Heart right ventricle (tissue), 16 donors: ENCODE results near the gene KAT6B. TPM values are rescaled to one million over a fixed set of nuclear protein-coding genes. Genes with fewer than 3 reads are reported as not detected.

ENCODE experiments used
- ATAC-seq, 8 donors: fragments of 200-7000 bp; cut with Tn5 transposase; one replicate each; pipeline ENCODE4 v1.9.1; 2020; ENCODE audit warnings: mild to moderate bottlenecking in 8 of 8, moderate library complexity in 8 of 8, moderate number of reproducible peaks in 1 of 8
- DNase-seq, 2 donors: peaks; one replicate each; pipeline ENCODE4 v3.0.0-alpha.2; 2020
- H3K27ac ChIP-seq, 10 donors: fragments of 200-600 bp; sonication (generic) in 2 of 10; one replicate each; pipeline versions ENCODE4 v1.5.0 to v1.8.0; 2020 to 2022; ENCODE audit warnings: mild to moderate bottlenecking in 3 of 10
- H3K27me3 ChIP-seq, 7 donors: fragments of 200-600 bp; one replicate each; pipeline ENCODE4 v1.8.0; 2021 to 2022; ENCODE audit warnings: mild to moderate bottlenecking in 2 of 7
- H3K36me3 ChIP-seq, 9 donors: fragments of 200-600 bp; sonication (generic) in 1 of 9; one replicate each; pipeline versions ENCODE4 v1.5.0 to v1.8.0; 2020 to 2022; ENCODE audit warnings: mild to moderate bottlenecking in 2 of 9
- H3K4me1 ChIP-seq, 9 donors: fragments of 200-600 bp; sonication (generic) in 1 of 9; one replicate each; pipeline versions ENCODE4 v1.5.0 to v1.8.0; 2020 to 2022; ENCODE audit warnings: mild to moderate bottlenecking in 4 of 9
- H3K4me3 ChIP-seq, 10 donors: fragments of 200-600 bp; sonication (generic) in 2 of 10; one replicate each; pipeline versions ENCODE4 v1.5.0 to v1.8.0; 2020 to 2022; ENCODE audit warnings: mild to moderate bottlenecking in 7 of 10, moderate library complexity in 2 of 10
- H3K9me3 ChIP-seq, 11 donors: fragments of 200-600 bp in 10 of 11; sonication (generic) in 2 of 11; one replicate each; pipeline versions ENCODE4 v1.5.0 to v1.8.0; 2013 to 2022; ENCODE audit warnings: mild to moderate bottlenecking in 2 of 11, control low read depth in 1 of 11, moderate library complexity in 1 of 11
- WGBS, 2 donors: extraction: QIAGEN DNeasy Blood & Tissue Kit; methylation state at CpG; one replicate each; pipeline ENCODE4 v1.1.7; 2013; ENCODE audit warnings: inconsistent platforms in 1 of 2; 5-methylcytosine and 5-hydroxymethylcytosine counted together
- intact Hi-C, 10 donors: fragments of 100-400 bp; cut with DNase I; formaldehyde crosslinking; loops; one replicate each; pipeline versions ENCODE4 v1.11.1 to v1.14.2; 2022
- polyA plus RNA-seq, 2 donors: library from polyadenylated mRNA; stranded (reverse); fragments of 200-250 nt; gene quantifications; one replicate each; pipeline ENCODE4 v1.2.3, GENCODE V29; 2013
- total RNA-seq, 10 donors: library from RNA; stranded (reverse); fragmentation: NEBNext Ultra II Directional in 3 of 10; extraction: Animal tissue kit (Norgen Biotek cat#: 25700) in 3 of 10; gene quantifications; one replicate each; pipeline versions ENCODE4 v1.2.1 to v1.2.4, GENCODE V29; 2021 to 2023
- TF ChIP-seq, protein P1 (sequence below), 9 donors: fragments of 200-600 bp; sonication (generic) in 2 of 9; IDR thresholded peaks; one replicate each; pipeline versions ENCODE4 v1.5.0 to v1.8.0; 2021 to 2022; ENCODE audit warnings: antibody characterized with exemption in 9 of 9, mild to moderate bottlenecking in 5 of 9, moderate library complexity in 1 of 9
- donor health status: Arrhythmogenic right ventricular cardiomyopathy.
- donor health status: ischemic (EF 13 %, LVEDD 7.1; RV severe dilation, severe dysfunction).
- donor health status: healthy with polysubstance abuse.
- donor health status: DM: no; HTN: yes; CAD: no.
- donor health status: DM: no; HTN: no; CAD: no.
- donor health status: ischemic (EF 25% LVEDD 6.9; RV normal size, moderate dysfunction).
- donor health status: ischemic (EF 25% LVEDD 5.7; RV mildly dilated, moderate dysfunction).
- donor health status: healthy.
- donor health status: DM: yes; HTN: yes; CAD: no.
- donor health status: Ischemic cardiomyopathy.
- donor health status: ischemic (EF 35%, LVEDD 5.7; RV mildly dilated, moderate dysfunction).
- donor health status: nonischemic (EF 11% LVEDD 7.7; RV severe dilation, severe dysfunction).
- donor health status: DM: yes; HTN: yes; CAD: no.
- donor health status: PGD.
- donor health status: ischemic (EF 29% LVEDD 5.4; RV normal size, mild dysfunction).
- donor health status: nonischemic (EF 23%, LVEDD 6.1; RV moderate dilation, normal function).

The KAT6B gene
- total and polyA plus RNA-seq, 12 donors: 3.4 to 58.4 (median 46.5) TPM

DNA sequence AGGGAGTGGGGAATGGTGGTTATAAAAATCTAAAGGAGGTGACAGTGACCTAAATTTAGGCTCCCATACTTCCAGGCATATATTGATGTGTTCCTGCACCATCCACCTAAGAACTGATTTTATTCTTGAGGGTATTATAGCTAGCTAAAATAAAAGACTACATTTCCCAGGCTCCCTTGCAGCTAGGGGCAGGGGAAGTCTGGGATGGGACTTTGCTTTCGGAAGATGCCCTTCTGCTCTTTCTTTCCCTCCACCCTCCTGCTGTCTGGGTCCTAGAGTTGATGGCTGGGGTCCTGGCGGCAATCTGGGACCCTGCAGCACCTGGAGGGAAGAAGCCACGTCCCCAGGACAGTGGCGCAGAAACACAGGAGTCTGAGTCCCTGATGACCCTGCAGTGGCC is 231.3 kb downstream of the KAT6B start:
- Histone ChIP-seq H3K27ac (no peak overlapping the region), H3K4me1 (peaks cover 0 to 3% (median 0%) of the 10 kb centered on the region in 9 donors), H3K9me3 (no peaks in the 10 kb centered on the region), H3K27me3 (no peaks in the 10 kb centered on the region), H3K36me3 (no peaks in the 10 kb centered on the region), H3K4me3 (no peak overlapping the region)
- intact Hi-C loops: no loop called here
- WGBS, 2 donors: 84 to 86% methylated on average over 4 of the region's 4 CpGs
- ATAC-seq (no peak), DNase-seq (no peak)
- TF ChIP-seq, protein P1, sequence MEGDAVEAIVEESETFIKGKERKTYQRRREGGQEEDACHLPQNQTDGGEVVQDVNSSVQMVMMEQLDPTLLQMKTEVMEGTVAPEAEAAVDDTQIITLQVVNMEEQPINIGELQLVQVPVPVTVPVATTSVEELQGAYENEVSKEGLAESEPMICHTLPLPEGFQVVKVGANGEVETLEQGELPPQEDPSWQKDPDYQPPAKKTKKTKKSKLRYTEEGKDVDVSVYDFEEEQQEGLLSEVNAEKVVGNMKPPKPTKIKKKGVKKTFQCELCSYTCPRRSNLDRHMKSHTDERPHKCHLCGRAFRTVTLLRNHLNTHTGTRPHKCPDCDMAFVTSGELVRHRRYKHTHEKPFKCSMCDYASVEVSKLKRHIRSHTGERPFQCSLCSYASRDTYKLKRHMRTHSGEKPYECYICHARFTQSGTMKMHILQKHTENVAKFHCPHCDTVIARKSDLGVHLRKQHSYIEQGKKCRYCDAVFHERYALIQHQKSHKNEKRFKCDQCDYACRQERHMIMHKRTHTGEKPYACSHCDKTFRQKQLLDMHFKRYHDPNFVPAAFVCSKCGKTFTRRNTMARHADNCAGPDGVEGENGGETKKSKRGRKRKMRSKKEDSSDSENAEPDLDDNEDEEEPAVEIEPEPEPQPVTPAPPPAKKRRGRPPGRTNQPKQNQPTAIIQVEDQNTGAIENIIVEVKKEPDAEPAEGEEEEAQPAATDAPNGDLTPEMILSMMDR (IDR thresholded peaks at IDR 0.05): no peak

DNA sequence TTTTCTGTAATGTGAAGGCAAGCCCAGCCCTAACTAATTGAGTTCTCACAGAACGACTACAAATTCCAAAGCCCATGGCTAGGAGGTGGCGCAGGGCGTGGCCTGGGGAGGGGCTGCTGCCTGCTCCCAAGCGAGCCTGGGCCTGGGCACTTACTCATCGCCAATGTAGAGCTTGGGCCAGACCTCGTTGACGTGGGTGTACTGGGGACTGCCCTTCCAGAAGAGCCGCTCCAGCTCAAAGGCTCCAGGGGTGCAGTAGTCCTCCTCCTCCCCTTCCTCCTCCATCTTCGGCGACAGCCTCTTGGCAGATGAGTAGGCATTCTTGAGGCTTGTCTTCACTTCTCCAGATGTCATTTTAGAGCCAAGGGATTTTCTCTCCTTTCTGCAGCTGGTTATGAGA is 231.8 kb downstream of the KAT6B start:
- Histone ChIP-seq H3K4me3 (no peak overlapping the region), H3K9me3 (no peaks in the 10 kb centered on the region), H3K27ac (no peak overlapping the region), H3K36me3 (no peaks in the 10 kb centered on the region), H3K4me1 (peaks cover 0 to 3% (median 0%) of the 10 kb centered on the region in 9 donors), H3K27me3 (no peaks in the 10 kb centered on the region)
- TF ChIP-seq, protein P1 (IDR thresholded peaks at IDR 0.05): no peak
- intact Hi-C loops: no loop called here
- DNase-seq (no peak), ATAC-seq (no peak)
- 79 to 80% methylated on average over 10 of the region's 10 CpGs for WGBS, 2 donors

DNA sequence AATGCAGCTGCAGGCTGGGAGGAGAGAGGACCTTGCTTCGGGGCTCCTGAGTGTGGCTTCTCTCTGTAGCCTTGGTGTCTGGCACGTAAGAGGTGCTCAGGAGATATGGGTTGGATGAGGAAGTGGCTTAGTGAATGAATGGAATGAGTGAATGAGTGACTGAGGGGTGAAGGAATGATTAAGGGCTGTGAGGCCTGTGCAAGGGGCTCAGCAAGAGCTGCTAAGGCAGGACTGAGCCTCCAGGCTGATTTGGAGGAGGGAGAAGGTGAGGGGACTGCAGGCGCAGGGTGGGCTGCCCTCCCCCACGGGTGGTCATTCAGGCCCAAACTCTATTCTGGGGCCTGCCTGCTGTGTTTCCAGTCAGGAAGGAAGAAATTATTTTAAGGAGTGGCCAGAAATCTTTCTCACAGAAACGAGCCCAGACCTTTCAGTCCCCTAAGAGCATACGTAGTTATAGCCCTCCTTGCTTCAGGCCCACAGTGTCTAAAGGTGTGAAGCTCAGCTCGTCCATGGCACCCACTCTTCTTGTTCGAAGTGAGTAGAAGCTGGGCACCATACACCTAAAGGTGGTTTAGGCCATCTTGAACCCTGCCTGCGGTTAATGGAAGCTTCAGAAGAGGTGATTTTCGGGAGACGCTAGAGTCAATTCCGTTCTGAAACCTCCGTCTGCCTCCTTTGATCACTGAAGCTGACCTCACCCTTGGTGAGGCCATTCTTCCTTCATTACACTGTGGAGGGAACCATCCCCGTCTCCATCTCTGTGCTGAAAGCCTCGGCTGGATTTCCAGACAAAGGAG is 235.5 kb downstream of the KAT6B start:
- peak overlapping the region in 4 of 10 donors; percentile 16 to 78 (median 39) for H3K27ac ChIP-seq
- H3K9me3 ChIP-seq: no peaks in the 10 kb centered on the region
- WGBS, 2 donors: 85 to 86% methylated on average over 15 of the region's 15 CpGs
- intact Hi-C loops: no loop called here
- TF ChIP-seq, protein P1 (IDR thresholded peaks at IDR 0.05): no peak
- DNase-seq: no peak
- H3K4me1 ChIP-seq: peaks cover 0 to 9% (median 0%) of the 10 kb centered on the region in 9 donors
- H3K36me3 ChIP-seq: no peaks in the 10 kb centered on the region
- H3K27me3 ChIP-seq: no peaks in the 10 kb centered on the region
- peak in 2 of 8 donors; percentile 7 to 13 for ATAC-seq
- no peak overlapping the region for H3K4me3 ChIP-seq

DNA sequence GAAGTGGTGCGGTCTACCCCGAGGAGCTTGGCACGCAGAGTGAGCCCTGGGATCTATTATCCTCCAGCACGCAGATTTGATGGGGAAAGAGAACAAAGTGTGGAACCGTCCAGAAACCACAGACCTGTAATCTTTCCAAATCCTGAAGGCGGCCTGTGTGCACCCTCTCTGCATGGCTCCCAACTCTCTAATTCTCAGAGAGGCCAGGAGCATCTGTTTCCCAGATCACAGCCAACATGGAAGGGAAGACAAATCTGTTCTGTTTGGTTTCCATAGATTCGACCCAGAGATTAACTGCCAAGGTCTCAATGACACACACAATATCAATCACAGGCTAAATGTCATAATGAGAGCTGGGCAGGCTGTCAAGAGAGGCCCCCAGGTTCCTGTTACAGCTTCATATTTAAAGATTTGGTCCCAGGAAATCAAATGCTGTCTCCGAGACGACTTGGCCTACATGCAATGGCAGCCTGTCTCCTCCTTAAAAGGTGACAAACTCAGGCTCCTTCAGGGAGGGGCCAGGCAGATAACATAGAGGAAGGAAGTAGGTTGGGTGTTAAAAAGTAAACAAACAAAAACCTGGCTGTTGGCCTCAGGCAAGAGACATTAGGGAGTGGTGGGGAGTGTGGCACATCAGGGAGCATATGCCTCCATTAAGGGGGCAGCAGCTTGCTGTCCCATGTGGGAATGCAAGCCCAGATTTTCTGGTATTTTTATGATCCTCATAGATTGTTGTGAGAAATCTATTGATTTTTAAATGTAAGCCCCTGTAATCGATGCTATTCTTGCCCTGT is 236.3 kb downstream of the KAT6B start:
- peak in 1 of 2 donors; percentile 27 for DNase-seq
- no peaks in the 10 kb centered on the region for H3K9me3 ChIP-seq
- H3K4me1 ChIP-seq: peaks cover 0 to 9% (median 0%) of the 10 kb centered on the region in 9 donors
- WGBS, 2 donors: 77% methylated on average over 10 of the region's 10 CpGs
- no peaks in the 10 kb centered on the region for H3K36me3 ChIP-seq
- no peaks in the 10 kb centered on the region for H3K27me3 ChIP-seq
- intact Hi-C loops: no loop called here
- peak in 5 of 8 donors; percentile 36 to 77 (median 72) for ATAC-seq
- peak overlapping the region in 1 of 10 donors; percentile 78 for H3K27ac ChIP-seq
- TF ChIP-seq, protein P1 (IDR thresholded peaks at IDR 0.05): no peak
- no peak overlapping the region for H3K4me3 ChIP-seq
